ENCODE results near the gene CTBP1.
A peak's percentile ranks its signal among the peaks of the same experiment; 100 is the strongest.

Gene CTBP1

GRCh38 chr4:1194010-1194900 is 54.7 kb downstream of the CTBP1 start:
- DNase-seq = no peak

GRCh38 chr4:1193206-1194009 is 55.5 kb downstream of the CTBP1 start:
- peak in 1 of 2 donors; percentile 10 for DNase-seq

- no peak for DNase-seq
Measured at GRCh38 chr4:1192493-1193205, 56.3 kb downstream of the CTBP1 start.

GRCh38 chr4:1192091-1192492 is 56.8 kb downstream of the CTBP1 start:
- DNase-seq = no peak

GRCh38 chr4:1191621-1192020 is 57.3 kb downstream of the CTBP1 start:
- DNase-seq = no peak

GRCh38 chr4:1187182-1187581 is 61.7 kb downstream of the CTBP1 start:
- DNase-seq = peak; percentile 51 to 73

- DNase-seq = peak in 1 of 2 donors; percentile 50
Measured at GRCh38 chr4:1183985-1184773, 64.8 kb downstream of the CTBP1 start.

- no peak for DNase-seq
Measured at GRCh38 chr4:1182313-1182712, 66.6 kb downstream of the CTBP1 start.

- DNase-seq = no peak
Measured at GRCh38 chr4:1180663-1181062, 68.3 kb downstream of the CTBP1 start.

GRCh38 chr4:1179976-1180375 is 69.0 kb downstream of the CTBP1 start:
- DNase-seq = no peak

- DNase-seq = no peak
Measured at GRCh38 chr4:1179089-1179441, 69.9 kb downstream of the CTBP1 start.

- no peak for DNase-seq
Measured at GRCh38 chr4:1178300-1179088, 70.4 kb downstream of the CTBP1 start.

- DNase-seq = peak; percentile 62 to 67
Measured at GRCh38 chr4:1177274-1178141, 71.4 kb downstream of the CTBP1 start.

- no peak for DNase-seq
Measured at GRCh38 chr4:1176398-1177273, 72.3 kb downstream of the CTBP1 start.

GRCh38 chr4:1175635-1176229 is 73.2 kb downstream of the CTBP1 start:
- no peak for DNase-seq

- DNase-seq = no peak
Measured at GRCh38 chr4:1174941-1175634, 73.8 kb downstream of the CTBP1 start.

GRCh38 chr4:1172971-1173757 is 75.8 kb downstream of the CTBP1 start:
- no peak for DNase-seq
